GM23248 (cell line): ENCODE results near the gene NCLN. TPM values are rescaled to one million over a fixed set of nuclear protein-coding genes. Genes with fewer than 3 reads are reported as not detected.

Source experiments
- DNase-seq: peaks from one replicate; pipeline ENCODE4 v3.0.0-alpha.2; 2015
- H2AFZ ChIP-seq: fragments of 200-600 bp; sonication (generic); 2 replicates; pipeline ENCODE4 v1.6.1; 2016; ENCODE audit warnings: antibody characterized with exemption
- H3F3A ChIP-seq: fragments of 200-600 bp; sonication (generic); 2 replicates; pipeline ENCODE4 v1.6.1; 2016; ENCODE audit warnings: mild to moderate bottlenecking, antibody characterized with exemption, mixed run types; ENCODE audit not compliant: insufficient read depth
- H3K27ac ChIP-seq: fragments of 200-600 bp; sonication (generic); 2 replicates; pipeline ENCODE4 v1.5.1; 2016; ENCODE audit warnings: mild to moderate bottlenecking
- H3K27me3 ChIP-seq: fragments of 200-600 bp; sonication (generic); replicated peaks from 2 replicates; pipeline ENCODE4 v1.6.1; 2016; ENCODE audit warnings: mild to moderate bottlenecking; ENCODE audit not compliant: insufficient read depth
- H3K36me3 ChIP-seq: fragments of 200-600 bp; sonication (generic); 2 replicates; pipeline ENCODE4 v1.6.1; 2016; ENCODE audit warnings: low read depth, mild to moderate bottlenecking
- H3K4me1 ChIP-seq: fragments of 200-600 bp; sonication (generic); 2 replicates; pipeline ENCODE4 v1.6.1; 2016; ENCODE audit warnings: mild to moderate bottlenecking; ENCODE audit not compliant: insufficient read depth
- H3K4me2 ChIP-seq: fragments of 200-600 bp; sonication (generic); one replicate; pipeline ENCODE4 v1.6.1; 2016; ENCODE audit warnings: mild to moderate bottlenecking; ENCODE audit not compliant: unreplicated experiment
- H3K4me3 ChIP-seq: fragments of 200-600 bp; sonication (generic); 2 replicates; pipeline ENCODE4 v1.5.1; 2016; ENCODE audit warnings: mild to moderate bottlenecking
- H3K79me2 ChIP-seq: fragments of 200-600 bp; sonication (generic); 2 replicates; pipeline ENCODE4 v1.6.1; 2016; ENCODE audit warnings: mild to moderate bottlenecking; ENCODE audit not compliant: insufficient read depth
- H3K9ac ChIP-seq: fragments of 200-600 bp; sonication (generic); 2 replicates; pipeline ENCODE4 v1.6.1; 2016; ENCODE audit warnings: mild to moderate bottlenecking
- H3K9me2 ChIP-seq: fragments of 200-600 bp; sonication (generic); 2 replicates; pipeline ENCODE4 v1.6.1; 2016; ENCODE audit warnings: mixed run types, mild to moderate bottlenecking, moderate library complexity; ENCODE audit not compliant: insufficient read depth
- H3K9me3 ChIP-seq: fragments of 200-600 bp; sonication (generic); one replicate; pipeline ENCODE4 v1.6.1; 2017; ENCODE audit warnings: low read depth
- H4K20me1 ChIP-seq: fragments of 200-600 bp; sonication (generic); 2 replicates; pipeline ENCODE4 v1.6.0; 2016; ENCODE audit not compliant: insufficient read depth
- EZH2 ChIP-seq: fragments of 200-600 bp; sonication (generic); IDR thresholded peaks from 2 replicates; pipeline ENCODE4 v1.6.1; 2018; ENCODE audit warnings: antibody characterized with exemption, mild to moderate bottlenecking; ENCODE audit not compliant: insufficient read depth, poor library complexity, severe bottlenecking
- EZH2phosphoT487 ChIP-seq: fragments of 200-600 bp; sonication (generic); IDR thresholded peaks from 2 replicates; pipeline ENCODE4 v1.6.1; 2018; ENCODE audit warnings: antibody characterized with exemption, moderate library complexity, mild to moderate bottlenecking, low read depth; ENCODE audit not compliant: insufficient read depth
- WGBS, 2 experiments: methylation state at CpG; one replicate each; pipeline ENCODE4 v1.1.6; 2015 to 2017; ENCODE audit warnings: low lambda C conversion rate in 2 of 2, low coverage in 1 of 2; ENCODE audit errors: missing lambda C conversion rate in 2 of 2; 5-methylcytosine and 5-hydroxymethylcytosine counted together
- in situ Hi-C: fragments of 300-500 bp; cut with MboI; formaldehyde crosslinking; loops from 2 replicates; pipeline ENCODE4 v1.15.0; 2020
- polyA plus RNA-seq: library from polyadenylated mRNA; unstranded; fragments of >200 nt; fragmentation: Nextera tagmentation; extraction: Ambion mirVana; gene quantifications from 2 replicates; pipeline ENCODE4 v1.2.1, GENCODE V29; 2016
- total RNA-seq: library from RNA; depleted of rRNA; stranded (reverse); fragments of >200 nt; shearing (Covaris generic); gene quantifications from 2 replicates; pipeline ENCODE4 v1.2.3, GENCODE V29; 2014

The NCLN gene
- total and polyA plus RNA-seq, 2 experiments from 2014 or later = 73.0 to 84.8 TPM

- no peak overlapping the region for H3K4me2 ChIP-seq
- H3K9me3 ChIP-seq = no peaks in the 10 kb centered on the region
- in situ Hi-C loops = no loop called here
- TF ChIP-seq EZH2 (no peak), EZH2phosphoT487 (no peak)
- H3K4me1 ChIP-seq = no peaks in the 10 kb centered on the region
- WGBS, 2 experiments = 75 to 79% methylated on average over 8 to 9 of the region's 9 CpGs
- H3K79me2 ChIP-seq = no peaks in the 10 kb centered on the region
- H3F3A ChIP-seq = no peaks in the 10 kb centered on the region
- no peaks in the 10 kb centered on the region for H3K9me2 ChIP-seq
- no peak overlapping the region for H2AFZ ChIP-seq
- no peaks in the 10 kb centered on the region; the same call in none of the 2 replicates for H3K27me3 ChIP-seq
- no peak overlapping the region for H3K27ac ChIP-seq
- DNase-seq = no peak
- H3K36me3 ChIP-seq = no peaks in the 10 kb centered on the region
- no peaks in the 10 kb centered on the region for H4K20me1 ChIP-seq
- no peak overlapping the region for H3K9ac ChIP-seq
- H3K4me3 ChIP-seq = no peak overlapping the region
Observed at GRCh38 chr19:3245050-3245449, 59.3 kb downstream of the NCLN start.

- H3K4me2 ChIP-seq = no peak overlapping the region
- no peaks in the 10 kb centered on the region for H3K79me2 ChIP-seq
- H3F3A ChIP-seq = no peaks in the 10 kb centered on the region
- DNase-seq = no peak
- no peaks in the 10 kb centered on the region for H4K20me1 ChIP-seq
- peaks cover 4% of the 10 kb centered on the region for H3K27me3 ChIP-seq
- no peak overlapping the region for H3K9ac ChIP-seq
- H3K36me3 ChIP-seq = no peaks in the 10 kb centered on the region
- no peak overlapping the region for H3K27ac ChIP-seq
- H2AFZ ChIP-seq = no peak overlapping the region
- no peaks in the 10 kb centered on the region for H3K4me1 ChIP-seq
- in situ Hi-C loops = no loop called here
- H3K9me3 ChIP-seq = no peaks in the 10 kb centered on the region
- no peaks in the 10 kb centered on the region for H3K9me2 ChIP-seq
- TF ChIP-seq EZH2 (no peak), EZH2phosphoT487 (no peak)
- WGBS, 2 experiments = 52 to 53% methylated on average over 14 of the region's 14 CpGs
- H3K4me3 ChIP-seq = no peak overlapping the region
Observed at GRCh38 chr19:3248728-3249326, 63.1 kb downstream of the NCLN start.

- Histone ChIP-seq H3K4me3 (no peak overlapping the region), H4K20me1 (no peaks in the 10 kb centered on the region), H3K27ac (no peak overlapping the region), H3K79me2 (no peaks in the 10 kb centered on the region), H3K9ac (no peak overlapping the region), H3K4me1 (no peaks in the 10 kb centered on the region), H2AFZ (no peak overlapping the region), H3F3A (no peaks in the 10 kb centered on the region), H3K9me3 (no peaks in the 10 kb centered on the region), H3K4me2 (no peak overlapping the region), H3K27me3 (peaks cover 4% of the 10 kb centered on the region), H3K9me2 (no peaks in the 10 kb centered on the region), H3K36me3 (no peaks in the 10 kb centered on the region)
- TF ChIP-seq EZH2phosphoT487 (no peak), EZH2 (no peak)
- in situ Hi-C loops = no loop called here
- WGBS, 2 experiments = 53 to 58% methylated on average over 9 to 10 of the region's 10 CpGs
- no peak for DNase-seq
Observed at GRCh38 chr19:3249408-3249807, 63.7 kb downstream of the NCLN start.

- Histone ChIP-seq H3K4me2 (no peak overlapping the region), H3K4me1 (no peaks in the 10 kb centered on the region), H3K36me3 (no peaks in the 10 kb centered on the region), H3K79me2 (no peaks in the 10 kb centered on the region), H3K4me3 (no peak overlapping the region), H3K27ac (no peak overlapping the region), H3K9ac (no peak overlapping the region), H4K20me1 (no peaks in the 10 kb centered on the region), H3F3A (no peaks in the 10 kb centered on the region), H3K27me3 (peaks cover 4% of the 10 kb centered on the region), H2AFZ (no peak overlapping the region), H3K9me2 (no peaks in the 10 kb centered on the region), H3K9me3 (no peaks in the 10 kb centered on the region)
- TF ChIP-seq EZH2phosphoT487 (no peak), EZH2 (no peak)
- 46 to 74% methylated on average over 5 to 7 of the region's 7 CpGs for WGBS, 2 experiments
- in situ Hi-C loops = no loop called here
- DNase-seq = peak; percentile 43
Observed at GRCh38 chr19:3250675-3251074, 64.9 kb downstream of the NCLN start.

- Histone ChIP-seq H3K4me2 (no peak overlapping the region), H3K27me3 (peaks cover 4% of the 10 kb centered on the region; the same call in 1 of the 2 replicates), H3K79me2 (no peaks in the 10 kb centered on the region), H4K20me1 (no peaks in the 10 kb centered on the region), H2AFZ (no peak overlapping the region), H3F3A (no peaks in the 10 kb centered on the region), H3K4me1 (no peaks in the 10 kb centered on the region), H3K9ac (no peak overlapping the region), H3K36me3 (no peaks in the 10 kb centered on the region), H3K9me2 (no peaks in the 10 kb centered on the region), H3K9me3 (no peaks in the 10 kb centered on the region), H3K4me3 (no peak overlapping the region), H3K27ac (no peak overlapping the region)
- 38 to 39% methylated on average over 8 of the region's 8 CpGs for WGBS, 2 experiments
- in situ Hi-C loops = no loop called here
- TF ChIP-seq EZH2 = no peak
- DNase-seq = no peak
Observed at GRCh38 chr19:3251229-3251628, 65.5 kb downstream of the NCLN start.
